ENCODE measurements around the gene NXPE3. TPM values are rescaled to one million over a fixed set of nuclear protein-coding genes. Genes with fewer than 3 reads are reported as not detected.

Gene NXPE3
- total RNA-seq, 4 donors from 2014 or later, result 2.2 to 5.8 (median 3.6) TPM

- Histone ChIP-seq H3K9me3 (no peaks in the 10 kb centered on the region), H3K27me3 (no peaks in the 10 kb centered on the region), H3K27ac (no peak overlapping the region), H3K36me3 (peaks cover 12% of the 10 kb centered on the region), H3K4me1 (peaks cover 24% of the 10 kb centered on the region), H3K4me3 (no peak overlapping the region)
- TF ChIP-seq POLR2AphosphoS5 (IDR thresholded peaks at IDR 0.05) (no peak), POLR2A (IDR thresholded peaks at IDR 0.05) (no peak), EP300 (IDR thresholded peaks at IDR 0.05) (no peak)
- TF ChIP-seq, protein P1, sequence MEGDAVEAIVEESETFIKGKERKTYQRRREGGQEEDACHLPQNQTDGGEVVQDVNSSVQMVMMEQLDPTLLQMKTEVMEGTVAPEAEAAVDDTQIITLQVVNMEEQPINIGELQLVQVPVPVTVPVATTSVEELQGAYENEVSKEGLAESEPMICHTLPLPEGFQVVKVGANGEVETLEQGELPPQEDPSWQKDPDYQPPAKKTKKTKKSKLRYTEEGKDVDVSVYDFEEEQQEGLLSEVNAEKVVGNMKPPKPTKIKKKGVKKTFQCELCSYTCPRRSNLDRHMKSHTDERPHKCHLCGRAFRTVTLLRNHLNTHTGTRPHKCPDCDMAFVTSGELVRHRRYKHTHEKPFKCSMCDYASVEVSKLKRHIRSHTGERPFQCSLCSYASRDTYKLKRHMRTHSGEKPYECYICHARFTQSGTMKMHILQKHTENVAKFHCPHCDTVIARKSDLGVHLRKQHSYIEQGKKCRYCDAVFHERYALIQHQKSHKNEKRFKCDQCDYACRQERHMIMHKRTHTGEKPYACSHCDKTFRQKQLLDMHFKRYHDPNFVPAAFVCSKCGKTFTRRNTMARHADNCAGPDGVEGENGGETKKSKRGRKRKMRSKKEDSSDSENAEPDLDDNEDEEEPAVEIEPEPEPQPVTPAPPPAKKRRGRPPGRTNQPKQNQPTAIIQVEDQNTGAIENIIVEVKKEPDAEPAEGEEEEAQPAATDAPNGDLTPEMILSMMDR (IDR thresholded peaks at IDR 0.05), result no peak
- no peak for DNase-seq (ENCODE audit: low spot score in 2 of 2)
- 94% methylated on average over 5 of the region's 5 CpGs for WGBS
Observed at GRCh38 chr3:101817992-101818391, 39.0 kb downstream of the NXPE3 start.

DNA sequence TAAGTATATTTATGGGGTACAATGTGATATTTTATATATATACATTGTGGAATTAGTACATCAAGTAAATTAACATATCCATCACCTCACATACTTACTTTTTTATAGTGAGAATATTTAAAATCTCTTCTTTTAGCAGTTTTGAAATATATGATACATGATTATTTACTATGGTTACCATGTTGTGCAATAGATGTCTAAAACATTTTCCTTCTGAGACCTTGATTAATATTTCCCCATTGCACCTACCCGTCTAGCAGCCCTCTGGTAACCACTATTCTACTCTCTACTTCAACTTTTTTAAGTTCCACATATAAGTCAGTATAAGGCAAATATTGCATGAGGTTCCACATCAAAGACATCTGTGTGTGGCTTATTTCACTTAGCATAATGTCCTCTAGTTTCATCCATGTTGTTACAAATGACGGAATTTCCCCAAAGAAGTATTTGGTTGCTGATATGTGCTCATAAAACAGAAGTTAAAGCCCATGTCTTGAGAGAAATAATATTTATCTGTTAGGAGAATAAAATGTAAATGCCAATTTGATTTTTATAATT is 40.7 kb downstream of the NXPE3 start:
- H3K4me1 ChIP-seq, result peaks cover 14% of the 10 kb centered on the region
- H3K27ac ChIP-seq, result no peak overlapping the region
- H3K4me3 ChIP-seq, result no peak overlapping the region
- TF ChIP-seq POLR2AphosphoS5 (IDR thresholded peaks at IDR 0.05) (no peak), EP300 (IDR thresholded peaks at IDR 0.05) (no peak), POLR2A (IDR thresholded peaks at IDR 0.05) (no peak)
- TF ChIP-seq, protein P1 (IDR thresholded peaks at IDR 0.05), result no peak
- WGBS, result 84% methylated on average over 2 of the region's 2 CpGs
- H3K9me3 ChIP-seq, result no peaks in the 10 kb centered on the region
- no peak for DNase-seq (ENCODE audit: low spot score in 2 of 2)
- H3K27me3 ChIP-seq, result no peaks in the 10 kb centered on the region
- H3K36me3 ChIP-seq, result peaks cover 12% of the 10 kb centered on the region

GRCh38 chr3:101821503-101821902 is 42.5 kb downstream of the NXPE3 start:
- H3K9me3 ChIP-seq, result no peaks in the 10 kb centered on the region
- DNase-seq (ENCODE audit: low spot score in 2 of 2), result no peak
- H3K4me3 ChIP-seq, result no peak overlapping the region
- peaks cover 23% of the 10 kb centered on the region for H3K4me1 ChIP-seq
- no peaks in the 10 kb centered on the region for H3K27me3 ChIP-seq
- 92% methylated on average over 14 of the region's 19 CpGs for WGBS
- H3K36me3 ChIP-seq, result peaks cover 12% of the 10 kb centered on the region
- TF ChIP-seq EP300 (IDR thresholded peaks at IDR 0.05), result no peak
- no peak for TF ChIP-seq POLR2A (IDR thresholded peaks at IDR 0.05)
- TF ChIP-seq, protein P1 (IDR thresholded peaks at IDR 0.05), result no peak
- TF ChIP-seq POLR2AphosphoS5 (IDR thresholded peaks at IDR 0.05), result no peak
- no peak overlapping the region for H3K27ac ChIP-seq

DNA sequence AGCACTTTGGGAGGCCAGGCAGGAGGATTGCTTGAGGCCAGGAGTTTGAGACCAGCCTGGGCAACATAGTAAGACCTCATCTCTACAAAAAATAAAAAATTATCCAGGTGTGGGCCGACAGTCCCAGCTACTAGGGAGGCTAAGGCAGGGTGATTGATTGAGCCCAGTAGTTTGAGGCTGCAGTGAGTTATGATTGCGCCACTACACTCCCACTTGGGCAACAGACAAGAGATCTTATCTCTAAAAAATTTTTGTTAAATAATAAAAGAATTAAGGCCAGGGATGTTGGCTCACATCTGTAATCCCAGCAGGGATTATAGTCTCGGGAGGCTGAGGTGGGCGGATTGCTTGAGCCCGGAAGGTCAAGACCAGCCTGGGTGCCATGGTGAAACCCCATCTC is 44.5 kb downstream of the NXPE3 start:
- H3K27ac ChIP-seq, result no peak overlapping the region
- H3K36me3 ChIP-seq, result peaks cover 6% of the 10 kb centered on the region
- no peak overlapping the region for H3K4me3 ChIP-seq
- WGBS, result 73% methylated on average over 5 of the region's 5 CpGs
- no peaks in the 10 kb centered on the region for H3K9me3 ChIP-seq
- H3K4me1 ChIP-seq, result peaks cover 28% of the 10 kb centered on the region
- no peak for TF ChIP-seq POLR2AphosphoS5 (IDR thresholded peaks at IDR 0.05)
- no peak for TF ChIP-seq EP300 (IDR thresholded peaks at IDR 0.05)
- DNase-seq (ENCODE audit: low spot score in 2 of 2), result no peak
- H3K27me3 ChIP-seq, result no peaks in the 10 kb centered on the region

- H3K4me1 ChIP-seq, result peaks cover 39% of the 10 kb centered on the region
- H3K36me3 ChIP-seq, result peaks cover 6% of the 10 kb centered on the region
- no peak overlapping the region for H3K4me3 ChIP-seq
- TF ChIP-seq POLR2A (IDR thresholded peaks at IDR 0.05) (no peak), POLR2AphosphoS5 (IDR thresholded peaks at IDR 0.05) (no peak), EP300 (IDR thresholded peaks at IDR 0.05) (no peak)
- TF ChIP-seq, protein P1 (IDR thresholded peaks at IDR 0.05), result no peak
- no peaks in the 10 kb centered on the region for H3K27me3 ChIP-seq
- no peak for DNase-seq (ENCODE audit: low spot score in 2 of 2)
- whole genome bisulfite sequencing, result 57% methylated on average over 3 of the region's 3 CpGs
- no peaks in the 10 kb centered on the region for H3K9me3 ChIP-seq
- H3K27ac ChIP-seq, result no peak overlapping the region
Observed at GRCh38 chr3:101824702-101825101, 45.7 kb downstream of the NXPE3 start.
